ENCODE measurements around the gene HOXB2.

HOXB2 gene

DNA sequence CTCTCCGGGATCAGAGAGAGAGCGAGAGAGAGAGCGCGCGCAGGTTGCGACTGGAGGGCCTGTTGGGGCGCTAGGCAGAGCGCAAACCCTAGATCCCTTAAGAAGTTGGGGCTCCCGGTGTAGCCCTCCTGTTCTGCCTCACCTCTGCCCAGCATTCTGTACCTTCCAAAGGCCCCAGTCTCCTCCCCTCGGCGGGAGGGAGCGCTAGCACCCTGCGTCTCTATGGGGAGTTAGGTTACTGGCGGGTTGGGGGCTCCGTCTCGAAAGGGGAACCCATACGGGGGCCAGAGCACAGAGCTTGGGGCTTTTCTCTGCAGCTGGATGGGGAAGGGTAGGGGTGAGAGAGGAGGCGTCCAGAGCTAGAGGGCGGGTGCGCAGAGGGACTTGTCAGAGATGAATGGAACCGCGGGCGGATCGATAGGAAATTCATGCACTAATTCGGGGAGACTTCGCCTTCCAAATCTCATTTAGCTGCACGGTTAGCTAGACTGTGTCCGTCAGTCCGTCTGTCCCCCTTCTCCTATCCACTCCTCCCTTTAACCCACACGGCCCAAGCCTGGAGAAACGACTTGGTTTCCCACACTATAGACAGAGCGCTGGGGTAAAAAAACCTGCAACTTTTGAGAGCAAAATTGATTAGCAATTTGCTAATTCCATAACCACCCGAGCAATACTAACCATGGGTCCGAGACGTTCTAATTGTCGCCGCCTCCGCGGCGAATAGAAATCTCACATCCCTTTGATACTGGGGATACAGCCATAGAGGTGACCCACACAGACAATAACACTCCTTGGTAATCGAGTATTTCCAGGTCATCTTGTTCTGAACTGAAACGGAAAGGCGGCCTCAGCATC, 33.9 kb upstream of the HOXB2 start:
- DNase-seq: no peak

DNA sequence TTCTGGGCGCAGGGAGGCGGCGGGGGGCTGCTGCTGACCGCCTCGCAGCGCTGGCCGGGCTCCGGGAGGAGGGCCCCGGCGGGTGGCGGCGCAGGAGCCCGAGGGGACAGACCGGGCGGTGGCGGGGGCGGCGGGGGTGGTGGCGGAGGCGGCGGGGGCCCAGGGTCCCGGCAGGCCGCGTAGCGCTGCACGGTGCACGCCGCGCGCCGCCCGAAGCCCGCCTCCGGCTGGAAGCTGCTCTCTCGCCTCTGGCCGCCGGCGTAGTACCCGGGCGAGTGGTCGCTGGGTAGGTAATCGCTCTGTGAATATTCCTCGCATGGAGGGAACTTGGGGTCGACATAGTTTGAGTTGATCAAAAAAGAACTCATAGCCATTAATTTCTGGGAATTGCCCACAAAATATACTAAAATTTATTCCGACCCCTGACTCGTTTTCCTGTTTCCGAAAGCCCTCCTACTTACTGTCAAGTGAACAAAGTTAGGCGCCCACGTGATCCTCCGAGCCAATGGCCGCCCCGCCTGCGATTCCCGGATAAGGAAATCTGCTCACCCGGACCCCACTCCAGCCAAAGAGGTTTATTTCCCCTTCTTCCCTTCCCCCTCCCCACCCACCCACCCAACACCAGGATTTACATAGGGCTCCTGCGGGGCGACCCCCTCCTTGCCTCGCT, 33.2 kb upstream of the HOXB2 start, which contains the start of gene HOXB4:
HOXB4 (minus strand) TSS at position 405 of the 670 bp plus-strand sequence; CDS start at position 374, 31 bp downstream.
- peak; percentile 47 to 78 for DNase-seq

DNA sequence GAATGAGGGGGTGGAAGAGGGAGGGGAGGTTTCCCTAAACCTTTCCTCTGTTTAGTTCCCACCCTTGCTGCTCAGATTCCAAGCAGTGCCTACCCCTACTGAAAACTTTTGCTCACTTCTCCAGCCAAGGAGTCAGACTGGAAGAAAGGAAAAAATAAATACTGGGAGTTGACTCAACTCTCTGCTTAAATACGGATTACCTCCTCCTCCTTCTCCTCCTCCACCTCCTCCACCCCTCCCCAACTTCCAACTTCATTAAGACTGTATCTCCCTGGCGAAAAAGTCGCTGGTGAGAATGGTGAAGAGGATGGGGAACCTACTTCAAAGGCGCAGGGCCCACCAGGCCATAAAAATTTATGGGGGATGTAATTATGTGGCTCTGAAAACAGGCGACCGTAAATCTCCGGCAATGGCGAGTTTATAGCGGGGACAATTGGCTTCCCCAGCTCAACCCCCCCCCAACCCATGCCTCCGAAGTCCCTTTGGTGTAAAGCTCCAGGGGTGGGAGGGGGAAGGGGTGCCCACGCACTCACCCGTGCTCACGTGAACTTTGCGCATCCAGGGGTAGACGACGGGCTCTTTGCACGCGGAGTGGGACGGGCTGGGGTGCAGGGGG, 32.5 kb upstream of the HOXB2 start:
- no peak for DNase-seq

DNA sequence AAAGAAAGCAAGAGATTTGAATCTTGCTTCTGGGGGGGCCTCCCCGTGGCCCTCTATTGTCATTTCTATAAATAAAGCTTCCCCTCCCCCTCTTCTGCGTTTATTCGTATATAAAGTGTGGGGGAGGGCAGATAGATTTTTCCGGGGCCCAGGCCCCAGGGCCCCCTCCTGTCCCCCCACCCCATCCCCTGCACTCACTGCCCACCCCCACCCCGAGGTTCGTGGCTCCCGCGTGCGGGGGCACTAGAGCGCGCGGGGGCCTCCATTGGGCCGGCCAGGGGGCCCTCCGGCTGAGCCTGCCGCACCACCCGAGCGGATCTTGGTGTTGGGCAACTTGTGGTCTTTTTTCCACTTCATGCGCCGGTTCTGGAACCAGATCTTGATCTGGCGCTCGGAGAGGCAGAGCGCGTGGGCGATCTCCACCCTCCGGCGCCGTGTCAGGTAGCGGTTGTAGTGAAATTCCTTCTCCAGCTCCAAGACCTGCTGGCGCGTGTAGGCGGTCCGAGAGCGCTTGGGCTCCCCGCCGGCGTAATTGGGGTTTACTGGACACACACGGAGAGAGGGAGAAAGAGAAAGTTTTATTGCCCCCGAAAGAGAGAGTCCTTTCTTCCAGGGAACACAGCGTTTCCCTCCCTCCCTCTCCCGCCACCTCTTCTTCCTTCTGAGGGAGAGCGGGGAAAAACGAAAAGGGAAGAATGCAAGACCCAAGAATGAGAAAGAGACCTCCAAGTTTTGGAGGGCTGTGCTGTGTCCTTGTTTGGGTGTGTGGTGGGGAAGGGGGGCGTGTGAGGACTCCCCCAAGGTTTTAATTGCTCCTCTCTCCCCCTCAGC, 31.8 kb upstream of the HOXB2 start:
- no peak for DNase-seq

DNA sequence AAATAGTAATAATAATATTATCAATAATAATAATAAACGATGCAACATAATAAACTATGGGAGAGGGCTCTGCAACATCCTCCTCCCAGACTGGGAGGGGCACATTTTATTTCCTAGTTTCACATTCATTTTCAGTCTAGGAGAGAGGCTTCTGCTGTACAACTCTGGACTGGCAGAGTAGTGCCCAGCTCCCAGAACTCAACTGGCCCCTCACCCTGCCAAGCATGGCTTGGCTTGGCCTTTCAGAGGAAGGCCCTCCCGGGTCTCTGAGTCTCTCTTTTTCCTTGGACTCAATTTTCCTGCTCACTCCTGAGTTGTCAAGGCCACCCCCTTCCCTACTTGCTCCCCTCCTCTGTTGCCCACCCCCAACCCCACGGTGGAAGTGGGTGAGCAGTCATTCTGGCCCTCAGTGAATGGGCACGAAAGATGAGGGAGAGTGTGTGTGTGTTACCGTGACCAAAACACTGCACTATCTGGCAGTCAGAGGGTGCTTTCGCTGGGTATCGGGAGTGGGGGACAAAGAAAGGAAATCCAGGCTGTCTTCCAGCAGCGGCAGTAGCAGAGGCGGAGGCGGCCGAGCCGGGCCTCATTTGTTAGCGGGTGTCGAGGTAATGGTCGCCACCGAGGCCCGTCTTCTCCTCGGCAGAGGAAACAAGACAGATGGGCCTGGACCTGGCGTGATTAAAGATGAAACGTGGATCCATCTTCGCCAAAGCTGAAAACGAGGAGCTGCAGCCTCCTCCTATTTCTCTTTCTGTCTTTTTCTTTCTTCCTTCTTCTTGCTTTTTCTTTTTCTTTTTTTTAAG, 31.0 kb upstream of the HOXB2 start:
- no peak for DNase-seq

DNA sequence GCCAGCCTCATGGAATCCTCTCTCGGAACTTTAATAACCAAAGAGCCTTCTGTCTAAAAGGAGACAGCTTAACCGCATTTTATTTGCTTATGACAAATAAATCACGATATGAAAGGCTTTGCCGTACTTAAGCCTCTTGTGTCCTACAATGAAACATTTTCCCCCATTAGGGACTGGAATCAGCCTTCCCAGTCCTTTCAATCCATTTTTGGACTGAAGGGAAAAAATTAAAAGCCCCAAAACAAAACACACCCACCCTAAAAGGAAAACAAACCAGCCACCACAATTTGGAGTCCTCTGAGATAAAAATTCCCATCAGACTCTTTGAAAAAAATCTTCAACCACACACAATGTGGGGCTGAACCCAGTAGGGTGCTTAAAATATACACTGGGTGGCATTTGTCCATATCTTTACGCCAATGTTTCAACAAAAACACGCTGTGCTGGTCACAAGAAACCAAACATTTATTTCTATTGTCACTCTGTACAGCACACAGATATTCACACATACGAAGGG, 30.2 kb upstream of the HOXB2 start:
- no peak for DNase-seq

DNA sequence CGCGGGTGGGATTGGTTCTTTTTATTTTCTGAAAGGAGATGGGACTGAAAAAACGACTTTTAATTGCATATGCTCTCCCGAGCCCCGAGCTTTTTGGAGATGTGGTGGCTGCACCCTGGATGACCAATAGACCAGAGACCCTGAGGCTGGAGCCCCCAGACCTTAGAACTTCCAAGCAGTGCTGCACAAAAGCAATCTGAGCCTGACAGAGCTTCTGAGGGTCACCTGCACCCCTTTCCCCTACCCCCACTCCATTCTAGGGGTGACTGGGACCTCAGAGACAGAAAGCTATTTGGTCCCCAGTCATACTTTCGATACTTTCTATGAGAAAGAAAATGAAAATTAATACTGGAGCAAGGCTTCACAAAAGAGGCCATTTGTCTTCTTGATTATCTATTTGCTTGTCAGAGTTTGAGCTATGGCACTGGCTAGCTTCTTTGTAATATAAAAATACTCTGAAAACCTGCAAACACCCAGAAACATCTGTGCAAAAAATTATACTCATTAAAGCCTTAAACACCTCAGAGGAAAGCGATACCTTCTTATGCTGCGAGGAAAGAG, 29.7 kb upstream of the HOXB2 start:
- DNase-seq: no peak

DNA sequence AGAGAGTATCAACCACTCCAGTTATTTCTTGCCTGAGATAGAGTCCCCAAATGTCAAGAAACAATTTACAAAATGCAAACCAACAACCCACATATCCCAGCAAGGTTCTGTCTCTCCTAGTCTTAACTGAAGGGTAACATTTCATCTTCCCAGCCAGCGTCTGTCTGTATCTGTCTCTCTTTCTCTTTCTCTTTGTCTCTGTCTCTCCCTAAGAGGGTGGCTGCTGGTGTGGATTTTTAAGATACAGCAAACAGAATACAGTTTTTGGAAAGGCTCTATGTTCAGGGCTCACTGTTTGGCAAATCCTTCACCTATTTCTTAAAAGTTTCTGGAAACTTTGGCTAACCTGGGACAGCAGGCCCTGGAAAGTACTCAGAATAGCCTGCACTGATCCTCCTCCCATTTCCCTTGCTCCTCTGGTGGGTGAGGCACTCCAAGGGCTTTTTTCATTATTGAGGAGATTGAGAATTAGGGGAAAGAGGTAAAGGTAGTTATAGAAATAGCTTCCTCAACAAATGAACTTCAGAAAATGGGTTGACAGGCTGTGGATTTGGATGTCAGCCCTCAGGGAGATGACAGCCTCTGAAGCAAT, 27.0 kb upstream of the HOXB2 start:
- no peak for DNase-seq

DNA sequence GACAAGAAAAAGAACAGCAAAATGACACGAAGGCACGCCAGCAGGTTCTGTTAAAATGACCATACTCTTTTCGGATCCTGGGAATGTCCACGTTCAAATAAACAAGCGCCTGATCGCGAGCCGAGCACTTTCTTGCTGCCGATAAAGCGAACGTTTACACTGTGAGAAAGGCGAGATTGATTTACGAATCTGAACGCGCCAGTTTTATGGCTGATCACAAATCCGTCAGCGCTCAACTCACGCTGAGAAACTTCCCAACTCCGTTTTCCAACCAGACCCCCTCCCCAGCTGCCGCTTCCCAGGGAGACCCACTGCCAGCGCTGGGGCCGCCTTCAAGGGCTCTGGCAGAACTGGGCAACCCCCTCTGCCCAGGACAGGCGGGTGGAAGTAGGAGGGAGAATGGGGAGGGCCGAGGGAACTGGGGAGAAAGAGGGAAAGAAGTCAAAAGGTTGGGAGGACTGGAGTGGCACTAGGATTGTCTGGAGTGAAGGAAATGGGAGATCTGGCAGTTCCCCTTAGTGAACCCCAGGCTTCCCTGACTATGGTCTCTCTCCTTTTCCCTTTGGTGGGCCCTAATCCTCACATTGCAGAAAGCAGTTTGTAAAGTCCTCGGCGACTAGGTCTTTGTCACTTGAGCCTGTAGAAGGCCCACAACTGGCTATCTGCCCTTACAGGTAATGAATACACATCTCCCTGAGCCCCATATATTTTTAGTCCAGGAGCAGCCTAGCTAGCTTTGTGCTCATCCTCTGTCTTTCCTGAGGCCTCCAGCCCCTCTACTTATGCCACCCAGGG, 26.3 kb upstream of the HOXB2 start:
- no peak for DNase-seq

DNA sequence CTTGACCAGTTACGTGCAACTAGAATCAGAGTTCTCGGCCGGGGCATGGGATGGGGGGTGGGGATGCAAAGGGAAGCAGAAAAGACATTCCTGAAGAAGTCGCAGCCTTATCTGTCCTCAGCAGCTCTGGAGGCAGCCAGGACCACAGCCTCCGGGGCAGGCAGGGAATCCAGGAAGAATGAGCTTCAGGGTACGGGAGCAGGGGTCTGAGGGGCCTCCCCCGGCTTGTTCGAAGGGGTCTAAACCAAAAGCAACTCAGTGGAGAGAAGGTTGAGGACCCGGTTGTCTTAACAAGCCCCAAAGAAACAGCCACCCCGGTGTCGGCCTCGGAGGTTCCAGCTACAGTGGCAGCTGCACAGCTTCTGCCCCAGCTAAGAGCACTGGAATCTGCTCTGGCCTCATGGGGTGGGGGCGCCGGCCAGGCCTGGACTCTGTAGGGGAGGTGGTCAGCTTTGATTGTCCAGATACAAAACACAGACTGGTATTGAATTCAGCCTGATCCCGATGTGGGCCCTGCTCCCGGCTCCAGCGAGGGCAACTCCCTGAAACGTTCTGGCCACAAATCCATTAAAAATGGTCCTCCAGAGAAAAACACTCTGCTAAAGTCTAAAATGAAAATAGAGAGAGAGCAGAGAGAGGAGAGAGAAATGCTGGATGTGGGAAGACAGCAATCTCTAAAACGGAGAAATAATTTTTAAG, 25.6 kb upstream of the HOXB2 start:
- DNase-seq: no peak

DNA sequence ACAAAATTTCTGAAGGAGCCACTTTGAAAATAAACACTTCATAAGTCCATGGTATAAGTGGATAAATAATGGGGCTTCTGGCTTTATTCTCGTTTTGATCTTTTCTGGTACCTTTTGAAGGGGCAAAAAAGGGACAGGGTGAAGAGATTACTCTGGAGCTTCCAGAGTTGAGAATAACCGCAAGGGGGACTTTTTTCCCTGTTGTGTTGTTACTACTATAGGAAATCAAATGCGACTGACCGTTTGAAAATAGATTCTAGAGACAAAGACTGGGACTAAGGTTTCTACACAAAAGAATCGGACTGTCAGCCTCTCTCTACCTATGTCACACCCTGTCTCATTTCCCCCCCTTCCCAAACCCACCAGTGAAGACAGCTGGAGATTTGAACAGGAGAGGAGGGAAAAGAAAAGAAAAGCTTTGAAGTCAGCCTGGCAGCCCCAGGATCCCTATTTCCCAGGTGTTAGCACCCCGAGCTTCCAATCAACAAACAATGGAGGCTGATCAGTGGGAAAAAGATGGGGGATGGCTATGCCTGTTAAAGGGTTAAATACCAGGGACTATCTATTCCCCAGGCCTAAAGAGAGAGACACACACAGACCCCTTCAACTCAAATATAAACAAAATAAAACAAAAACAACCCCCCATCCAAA, 24.9 kb upstream of the HOXB2 start:
- DNase-seq: no peak

DNA sequence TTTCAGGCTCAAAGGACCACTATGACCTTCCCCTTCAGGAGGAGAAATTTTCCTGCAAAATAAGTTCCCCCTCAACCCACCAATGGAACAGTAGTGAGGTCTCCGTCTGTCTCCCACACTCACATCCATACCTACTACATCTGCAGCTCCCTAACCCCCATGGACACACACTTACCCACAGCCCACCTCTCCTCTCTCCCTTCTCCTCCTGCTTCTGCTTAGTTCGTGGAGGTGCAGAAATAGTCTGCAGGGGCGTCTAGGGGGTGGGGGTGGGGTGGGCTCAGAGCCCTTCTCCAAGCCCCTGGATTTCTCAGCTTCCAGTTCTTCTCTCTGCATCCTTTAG, 24.3 kb upstream of the HOXB2 start:
- DNase-seq: no peak

DNA sequence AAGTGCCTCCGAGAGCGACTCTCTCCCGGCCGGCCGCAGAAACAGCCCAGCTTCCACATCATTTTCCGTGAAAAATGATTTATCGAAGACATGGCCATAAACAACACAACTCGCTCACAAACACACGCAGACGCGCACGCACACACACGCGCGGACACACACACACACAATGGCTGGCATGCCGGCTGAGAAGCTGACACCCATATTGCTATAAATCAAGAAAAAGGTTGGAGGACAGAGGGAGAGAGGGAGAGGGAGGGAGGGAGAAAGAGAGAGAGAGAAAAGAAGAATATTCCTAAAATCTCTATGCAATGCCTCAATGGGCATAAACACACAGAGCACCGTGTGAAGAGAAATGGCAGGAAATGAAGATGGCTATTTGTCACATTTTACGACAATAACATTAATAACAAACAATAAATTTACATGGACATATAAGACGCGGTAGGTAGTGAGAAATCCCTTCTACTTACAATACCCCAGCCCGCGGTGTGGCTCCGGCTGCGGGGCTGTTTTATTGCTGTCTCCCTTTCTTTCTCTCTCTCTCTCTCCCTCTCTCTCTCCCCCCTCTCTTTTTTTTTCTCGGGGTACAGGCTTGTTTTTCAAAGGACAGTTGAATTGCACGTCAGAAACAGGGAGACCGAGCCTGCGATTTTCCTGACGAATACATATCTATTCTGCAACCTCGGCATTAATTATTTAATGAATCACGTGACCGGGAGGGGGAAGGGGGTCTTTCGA, 23.8 kb upstream of the HOXB2 start:
- DNase-seq: no peak

DNA sequence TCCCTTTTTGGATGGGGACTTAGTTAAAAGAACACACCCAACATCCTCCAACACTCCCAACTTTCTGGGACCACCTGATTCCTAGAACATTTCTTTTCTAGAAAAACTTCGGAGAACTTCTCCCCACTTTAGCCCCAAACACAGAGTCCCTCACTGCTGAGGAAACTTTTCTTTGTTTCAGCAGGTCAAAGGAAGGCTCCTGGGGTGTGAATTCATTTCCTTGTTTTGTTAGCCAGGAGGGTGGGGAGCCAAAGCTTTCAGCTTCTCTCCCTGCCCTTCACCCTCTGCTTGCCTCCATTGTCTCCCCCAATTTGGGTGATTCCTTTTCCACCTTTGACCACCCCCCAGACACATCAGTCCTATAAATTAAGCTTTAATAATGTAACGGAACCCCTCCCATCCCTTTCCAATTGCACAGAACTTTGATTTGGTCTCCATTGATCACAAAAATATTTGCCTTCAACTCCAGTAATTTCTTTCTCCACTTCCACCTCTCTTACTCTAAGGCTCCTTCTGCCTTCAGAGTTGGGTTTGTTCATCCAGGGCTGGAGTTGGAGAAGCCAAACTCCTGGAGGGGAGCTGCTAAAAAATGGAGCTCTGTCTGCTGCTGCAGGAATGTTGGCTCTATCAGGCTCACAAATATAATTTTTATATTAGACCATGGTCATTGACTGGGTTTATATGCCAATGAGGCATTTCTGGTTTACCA, 22.9 kb upstream of the HOXB2 start:
- DNase-seq: no peak

DNA sequence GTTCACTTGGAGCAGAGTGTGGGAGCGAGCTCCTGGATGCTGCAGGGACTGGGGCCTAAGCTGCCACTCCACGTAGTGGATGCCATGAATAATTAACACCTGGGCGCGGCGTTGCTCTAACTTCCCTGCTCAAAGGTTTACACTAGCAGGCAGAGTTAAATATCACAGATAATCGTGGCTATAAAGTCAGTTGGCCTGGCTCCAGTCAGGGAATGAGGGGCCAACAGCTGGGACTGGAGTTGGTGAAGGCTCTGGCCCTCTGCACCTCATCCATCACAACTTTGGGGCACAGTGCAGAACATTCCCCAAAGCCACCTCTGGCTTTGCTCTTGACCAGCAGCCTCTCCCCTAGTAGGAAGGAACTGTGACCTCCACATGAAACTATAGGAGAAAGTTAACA, 22.3 kb upstream of the HOXB2 start:
- no peak for DNase-seq

DNA sequence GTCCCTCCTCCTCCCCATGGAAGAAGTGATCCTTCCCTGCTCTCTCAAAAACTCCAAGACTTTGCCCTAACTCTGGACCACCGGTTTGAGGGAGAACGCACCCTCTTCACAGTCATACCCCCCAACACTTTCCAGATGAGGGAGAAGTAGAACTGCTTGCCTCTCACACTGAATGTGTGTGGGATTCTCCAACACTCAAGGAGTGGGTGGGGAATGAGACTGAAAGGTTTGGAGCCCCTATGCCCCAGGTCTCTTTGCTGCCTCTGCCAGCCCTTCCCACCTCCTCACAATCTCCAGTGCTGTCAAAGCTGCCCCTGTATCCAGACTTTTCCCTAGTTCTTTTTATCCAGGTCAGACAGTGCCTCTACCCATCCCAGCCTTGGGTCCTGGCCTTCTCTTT, 21.8 kb upstream of the HOXB2 start:
- DNase-seq: no peak

DNA sequence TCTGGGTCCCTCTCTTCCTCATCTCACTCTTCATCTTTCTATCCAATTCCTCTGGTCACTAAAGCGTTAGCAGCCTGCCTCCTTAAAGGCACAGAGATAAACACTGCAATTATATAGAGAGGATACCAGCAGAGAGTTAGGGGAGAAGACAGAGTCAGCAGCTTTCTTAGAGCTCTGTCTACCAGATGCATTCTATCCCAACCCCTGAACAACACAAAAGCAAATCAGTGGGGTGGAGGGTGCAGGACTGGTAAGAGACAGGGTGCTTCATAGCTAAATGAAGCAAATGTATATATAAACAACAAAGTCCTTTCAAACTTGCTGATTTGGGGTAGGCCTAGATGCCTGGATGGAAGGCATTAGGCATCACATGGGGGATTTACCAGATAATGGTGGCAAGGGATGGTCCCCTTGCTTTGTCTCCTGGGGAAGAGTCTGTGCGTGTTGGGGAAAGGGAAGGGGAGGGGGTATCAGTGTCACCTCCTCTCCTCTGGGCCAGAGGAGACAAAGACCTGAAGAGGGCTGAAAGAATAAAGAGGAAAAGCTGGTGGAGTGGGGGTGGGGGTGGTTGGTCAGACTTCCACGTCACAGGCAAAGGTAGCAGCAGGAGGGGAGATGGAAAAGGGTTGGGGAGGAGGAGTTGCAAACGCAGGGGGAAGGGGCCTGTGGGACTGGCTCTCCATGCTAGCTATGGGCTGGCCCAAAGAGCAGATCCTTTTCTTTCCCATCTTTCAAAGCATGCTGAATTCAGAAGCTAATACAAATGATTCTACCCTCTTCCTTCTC, 21.2 kb upstream of the HOXB2 start:
- DNase-seq: no peak
